ENCODE measurements around the gene SPATS2.
"Not testable (repeated sequence)": the region's sequence is repeated elsewhere in the genome, so short reads cannot be mapped to it uniquely, and the experiment has no call there.

The SPATS2 gene

DNA sequence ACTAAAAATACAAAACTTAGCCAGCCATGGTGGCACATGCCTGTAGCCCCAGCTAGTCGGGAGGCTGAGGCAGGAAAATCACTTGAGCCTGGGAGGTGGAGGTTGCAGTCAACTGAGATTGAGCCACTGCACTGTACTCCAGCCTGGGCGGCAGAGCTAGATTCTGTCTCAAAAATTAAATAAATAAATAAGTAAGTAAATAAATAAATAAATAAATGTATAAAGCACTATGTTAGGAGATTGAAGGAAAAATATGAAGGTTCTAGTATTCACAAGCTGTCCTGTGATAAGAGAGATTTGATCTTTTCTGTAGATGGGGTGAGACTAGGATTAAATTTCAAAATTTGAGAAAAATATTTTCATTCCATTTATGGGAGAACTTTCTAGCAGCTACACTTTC is 14.9 kb upstream of the SPATS2 start:
- no peak for DNase-seq (ENCODE audit: low read depth)

DNA sequence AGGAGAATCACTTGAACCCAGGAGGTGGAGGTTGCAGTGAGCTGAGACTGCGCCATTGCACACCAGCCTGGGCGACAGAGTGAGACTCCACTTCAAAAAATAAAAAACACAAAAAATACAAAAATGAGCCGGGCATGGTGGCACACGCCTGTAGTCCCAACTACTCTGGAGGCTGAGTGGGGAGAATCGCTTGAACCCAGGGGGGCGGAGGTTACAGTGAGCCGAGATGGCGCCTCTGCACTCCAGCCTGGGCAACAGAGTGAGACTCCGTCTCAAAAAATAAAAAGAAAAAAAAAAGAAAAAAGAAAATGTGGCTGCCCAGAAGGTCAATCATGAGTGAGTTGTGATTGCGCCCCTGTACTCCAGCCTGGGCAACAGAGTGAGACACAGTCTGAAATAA is 11.3 kb upstream of the SPATS2 start:
- no peak for DNase-seq (ENCODE audit: low read depth)

DNA sequence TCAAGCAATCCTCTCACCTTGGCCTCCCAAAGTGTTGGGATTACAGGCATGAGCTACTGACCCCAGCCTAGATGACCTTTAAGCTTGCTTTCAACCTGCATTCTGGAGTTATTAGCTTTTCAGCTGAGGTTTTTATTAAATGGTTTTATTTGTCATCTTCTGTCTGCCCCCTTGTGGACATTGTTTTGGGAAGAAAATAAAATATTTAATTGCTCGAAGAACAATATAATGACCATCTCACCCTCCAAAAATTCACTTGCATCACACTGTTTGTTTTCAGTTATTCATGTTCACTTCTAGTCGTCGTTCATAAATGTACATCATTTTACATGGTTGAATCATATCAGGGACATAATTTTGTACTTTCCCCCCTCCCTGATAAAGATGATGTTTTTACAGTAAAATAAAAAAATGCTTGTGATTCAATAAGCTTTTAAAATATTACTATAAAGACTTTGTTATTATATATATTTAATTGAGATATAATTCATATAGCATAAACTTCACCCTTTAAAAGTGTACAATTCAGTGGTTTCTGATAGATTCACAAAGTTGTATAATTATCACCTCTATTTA is 10.1 kb upstream of the SPATS2 start:
- no peak for DNase-seq (ENCODE audit: low read depth)

DNA sequence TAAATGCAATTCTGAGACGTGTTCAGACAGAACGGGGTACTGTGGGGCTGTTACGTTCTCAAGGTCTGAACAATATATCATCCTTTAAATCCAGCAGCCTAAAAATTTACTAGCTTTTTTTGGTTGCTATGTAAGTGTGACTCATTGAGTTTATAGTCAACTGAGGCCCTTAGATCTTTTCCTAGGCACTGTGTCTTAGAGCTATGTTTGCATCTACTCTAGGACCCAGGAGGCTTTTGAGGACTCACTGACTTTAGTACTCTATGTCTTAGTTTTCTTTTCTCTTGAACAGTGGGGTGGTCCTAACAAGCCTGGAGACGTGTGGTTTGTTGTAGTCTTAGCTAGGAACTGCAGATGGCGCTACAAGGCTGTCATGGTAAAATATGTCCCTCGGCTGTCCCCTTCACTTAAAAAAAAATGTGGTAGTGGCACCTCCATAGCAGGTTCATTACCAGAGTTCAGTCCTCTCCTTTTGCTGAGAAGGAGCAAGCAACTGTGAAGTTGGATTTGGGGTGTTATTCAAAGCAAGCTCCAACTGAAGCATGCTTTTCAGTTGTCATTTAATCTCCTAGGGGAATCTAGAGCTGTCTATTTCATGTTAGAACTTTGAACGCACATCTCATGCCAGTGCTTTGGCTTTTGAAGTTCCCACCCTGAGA is 8.7 kb upstream of the SPATS2 start:
- no peak for DNase-seq (ENCODE audit: low read depth)

DNA sequence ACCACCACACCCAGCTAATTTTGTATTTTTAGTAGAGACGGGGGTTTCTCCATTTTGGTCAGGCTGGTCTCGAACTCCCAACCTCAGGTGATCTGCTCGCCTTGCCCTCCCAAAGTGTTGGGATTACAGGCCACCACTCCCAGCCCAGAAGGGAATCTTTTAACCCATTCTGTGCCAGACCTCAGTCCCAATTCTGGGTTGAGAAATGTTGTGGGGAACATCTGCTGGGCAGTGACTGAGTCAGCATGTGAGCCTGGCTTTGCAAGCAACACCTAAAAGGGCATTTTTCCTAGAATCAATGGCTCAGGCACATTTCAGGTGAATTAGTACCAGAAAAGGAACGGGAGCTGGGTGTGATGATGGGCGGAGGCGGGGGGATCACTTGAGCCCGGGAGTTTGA is 7.6 kb upstream of the SPATS2 start:
- DNase-seq (ENCODE audit: low read depth), result no peak

DNA sequence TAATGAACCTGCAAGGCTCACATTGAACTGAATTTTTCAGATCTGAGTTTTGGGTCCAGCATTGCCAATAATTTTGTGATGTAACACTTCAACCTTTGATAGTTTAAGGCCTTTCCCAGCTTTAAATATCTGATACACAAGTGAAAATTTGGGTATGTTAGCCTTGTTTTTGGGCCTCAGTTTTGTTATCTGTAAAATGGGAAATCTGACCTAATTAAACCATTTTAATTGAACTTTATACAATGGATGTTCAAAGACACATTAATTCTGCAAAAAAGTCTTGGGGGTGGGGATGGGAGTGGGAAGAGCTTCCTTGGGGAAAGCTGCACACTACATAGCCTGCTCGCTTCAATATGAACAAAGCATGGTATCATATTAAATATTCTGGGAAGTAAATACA is 5.2 kb upstream of the SPATS2 start:
- no peak for DNase-seq (ENCODE audit: low read depth)

DNA sequence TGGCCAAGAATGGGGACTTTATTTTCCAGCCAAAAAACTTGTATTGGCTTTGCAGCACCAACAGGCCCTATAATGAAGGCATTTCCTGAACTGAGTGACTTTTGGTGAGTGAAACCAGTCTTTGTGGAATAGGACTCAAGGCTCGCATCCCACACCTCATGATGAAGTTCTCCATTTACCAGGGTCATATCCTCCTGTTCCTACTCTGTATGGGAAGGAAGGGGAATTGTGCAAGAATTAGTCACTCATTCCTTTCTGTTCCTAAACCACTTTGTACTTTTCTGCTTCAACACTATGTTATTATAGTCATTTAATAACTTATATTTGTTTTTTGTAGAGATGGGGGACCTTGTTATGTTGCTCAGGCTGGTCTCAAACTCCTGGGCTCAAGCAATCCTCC is 2.3 kb upstream of the SPATS2 start:
- no peak for DNase-seq (ENCODE audit: low read depth)

DNA sequence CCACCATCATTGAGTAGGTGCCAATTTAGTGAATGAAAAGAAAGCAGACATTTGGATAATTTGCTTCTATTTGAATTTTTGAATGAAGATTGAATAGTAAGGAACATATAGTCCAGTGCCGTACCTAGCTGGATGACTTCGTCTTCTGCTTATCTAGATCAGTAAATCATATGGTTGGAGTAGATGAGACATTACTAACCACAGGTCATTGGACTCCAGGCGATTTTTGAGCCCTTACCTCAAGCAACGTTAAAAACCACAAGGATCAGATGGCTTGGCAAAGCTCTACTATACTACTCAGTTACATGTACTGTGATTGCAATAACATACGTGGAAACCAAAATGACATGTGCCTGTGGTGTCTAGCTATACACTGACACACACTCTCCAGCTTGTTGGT is 1.7 kb upstream of the SPATS2 start:
- no peak for DNase-seq (ENCODE audit: low read depth)

DNA sequence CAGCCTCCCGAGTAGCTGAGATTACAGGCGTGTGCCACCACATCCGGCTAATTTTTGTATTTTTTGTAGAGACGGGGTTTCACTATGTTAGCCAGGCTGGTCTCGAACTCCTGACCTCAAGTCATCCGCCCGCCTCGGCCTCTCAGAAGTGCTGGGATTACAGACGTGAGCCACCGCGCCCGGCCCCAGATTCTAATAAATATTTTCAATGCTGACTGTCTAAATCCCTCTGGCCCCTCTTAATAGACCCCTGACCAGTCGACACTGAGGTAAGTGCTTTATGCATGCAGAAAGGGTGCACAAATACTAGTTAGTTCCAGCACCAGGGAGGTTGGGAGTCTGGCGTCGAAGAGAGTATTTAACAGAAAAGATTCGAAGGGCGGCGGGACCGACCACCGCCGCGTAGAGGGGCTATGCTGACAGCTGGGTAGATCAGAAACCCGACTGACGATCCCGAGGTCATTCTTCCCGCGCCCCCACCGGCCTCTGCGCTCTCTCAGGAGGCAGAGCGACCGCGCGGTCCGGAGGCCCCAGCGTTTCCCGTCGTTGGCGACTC is 1.1 kb upstream of the SPATS2 start:
- no peak for DNase-seq (ENCODE audit: low read depth)

DNA sequence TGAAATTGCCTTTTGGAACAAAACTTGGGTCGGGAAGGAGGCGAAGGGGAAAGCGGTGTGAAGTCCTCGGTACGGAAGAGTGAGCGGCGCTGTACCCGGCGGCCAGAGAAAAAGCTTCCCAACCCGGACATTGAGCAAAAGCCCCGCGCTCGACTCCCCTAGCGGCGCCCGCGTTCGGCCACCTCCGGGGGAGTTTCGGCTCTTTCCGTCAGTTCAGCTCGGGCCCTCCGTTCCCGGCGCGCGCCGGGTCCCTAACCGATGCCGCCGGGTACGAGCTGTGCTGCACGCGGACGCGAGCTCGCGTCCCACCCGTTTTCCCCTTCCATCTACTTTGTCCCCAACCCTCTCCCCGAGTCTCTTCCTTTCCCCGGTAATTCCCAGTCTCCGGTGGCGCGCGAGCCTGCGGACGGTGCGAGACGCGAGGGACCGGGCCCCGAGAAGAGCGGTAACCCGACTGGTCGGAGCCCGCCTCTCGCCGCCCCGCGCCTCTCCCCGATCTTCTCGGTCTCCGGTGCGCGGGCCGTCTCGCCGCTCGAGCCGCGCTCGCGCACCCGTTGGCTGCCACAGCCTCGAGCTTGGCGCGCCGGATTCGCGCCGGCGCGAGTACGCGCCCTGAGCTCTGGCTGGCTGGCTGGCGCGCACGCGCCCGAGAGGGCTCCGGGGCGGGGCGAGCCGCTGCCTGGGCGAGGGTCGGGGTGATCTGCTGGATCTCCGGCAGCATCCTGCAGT is 446 bp upstream of the SPATS2 start:
- peak; percentile 76 for DNase-seq (ENCODE audit: low read depth)

DNA sequence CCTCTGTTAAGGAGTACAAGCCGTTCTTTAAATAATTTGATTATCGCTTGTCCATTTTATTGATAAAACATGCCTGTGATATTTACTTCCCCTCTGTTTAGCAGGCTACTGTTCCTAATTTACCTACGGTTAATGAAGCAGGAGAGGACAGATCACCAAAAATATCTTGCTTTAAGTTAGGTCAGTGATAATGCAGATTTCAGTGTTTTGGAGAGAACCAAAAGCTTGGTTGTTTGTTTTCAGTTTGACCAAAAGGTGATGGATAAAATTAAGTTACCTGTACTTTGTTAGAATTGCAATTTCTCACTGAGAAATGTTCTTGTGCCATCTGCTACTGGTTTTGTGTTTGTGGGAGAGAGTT is 958 bp downstream of the SPATS2 start:
- no peak for DNase-seq (ENCODE audit: low read depth)

DNA sequence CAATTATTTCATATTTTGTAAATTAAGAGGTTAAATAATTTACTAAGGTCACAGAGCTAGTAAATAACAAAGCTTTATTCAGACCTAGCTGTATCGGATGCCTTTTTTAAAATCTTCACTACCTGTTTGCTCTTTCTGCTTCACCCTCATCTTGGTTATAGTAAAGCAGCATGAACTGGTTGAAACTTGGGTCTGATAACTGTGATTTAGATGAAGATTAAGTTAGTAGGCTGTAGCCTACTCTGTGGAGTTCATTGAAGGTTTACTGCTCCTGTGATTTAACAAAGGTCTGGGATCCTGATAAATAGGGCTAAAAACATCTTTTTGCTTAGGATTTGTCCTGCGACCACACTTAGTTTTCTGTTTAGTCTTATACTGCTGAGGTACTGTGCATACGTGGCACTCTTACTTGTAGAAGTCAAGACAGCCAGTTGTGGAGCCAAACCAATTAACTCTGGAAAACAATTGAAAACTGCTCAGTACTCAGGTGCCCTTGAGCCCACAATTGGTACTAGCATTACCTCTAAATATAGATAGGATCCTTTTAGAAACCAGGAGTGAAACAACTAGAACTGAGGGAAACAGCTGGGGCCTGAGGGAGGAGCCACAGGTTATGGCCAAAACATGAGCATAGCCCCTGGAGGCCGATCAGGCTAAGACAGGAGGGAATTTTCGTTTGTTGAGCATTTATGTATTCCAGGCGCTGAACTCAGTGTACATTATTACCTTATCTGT is 2.3 kb downstream of the SPATS2 start:
- no peak for DNase-seq (ENCODE audit: low read depth)

DNA sequence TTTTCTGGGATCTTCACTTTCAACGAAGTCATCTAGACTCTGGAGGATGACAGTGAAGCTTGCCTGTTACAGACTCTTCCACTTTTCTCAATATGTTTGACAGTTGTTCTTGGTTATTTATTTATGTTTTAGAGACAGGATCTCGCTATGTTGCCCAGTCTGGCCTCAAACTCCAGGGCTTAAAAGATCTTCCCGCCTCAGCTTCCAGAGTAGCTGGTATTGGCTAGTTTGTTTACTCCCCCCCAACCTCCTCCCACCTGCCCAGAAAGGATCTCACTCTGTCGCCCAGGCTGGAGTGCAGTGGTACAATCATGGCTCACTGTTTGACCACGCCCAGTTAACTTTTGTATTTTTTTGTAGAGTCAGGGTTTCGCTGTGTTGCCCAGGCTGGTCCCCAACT is 3.3 kb downstream of the SPATS2 start:
- DNase-seq (ENCODE audit: low read depth), result no peak

DNA sequence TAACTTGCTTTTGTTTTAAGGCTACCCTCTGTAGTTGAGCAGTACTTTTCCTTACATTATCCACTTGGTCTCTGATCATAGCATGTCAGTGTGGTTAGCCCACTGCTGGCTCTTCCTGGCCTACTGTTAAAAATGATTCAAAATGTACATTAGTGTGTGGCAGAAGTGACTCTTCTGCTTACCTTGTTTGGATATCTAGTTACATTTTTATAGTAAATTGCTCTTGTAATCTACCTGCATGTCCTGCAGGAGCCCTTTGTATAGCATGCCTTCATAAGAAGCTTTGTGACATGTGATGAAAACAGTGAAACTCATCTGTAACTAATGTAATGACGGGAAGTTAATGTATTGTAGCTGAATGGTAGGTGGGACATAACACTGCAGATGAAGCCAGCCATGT is 8.1 kb downstream of the SPATS2 start:
- DNase-seq (ENCODE audit: low read depth), result no peak

DNA sequence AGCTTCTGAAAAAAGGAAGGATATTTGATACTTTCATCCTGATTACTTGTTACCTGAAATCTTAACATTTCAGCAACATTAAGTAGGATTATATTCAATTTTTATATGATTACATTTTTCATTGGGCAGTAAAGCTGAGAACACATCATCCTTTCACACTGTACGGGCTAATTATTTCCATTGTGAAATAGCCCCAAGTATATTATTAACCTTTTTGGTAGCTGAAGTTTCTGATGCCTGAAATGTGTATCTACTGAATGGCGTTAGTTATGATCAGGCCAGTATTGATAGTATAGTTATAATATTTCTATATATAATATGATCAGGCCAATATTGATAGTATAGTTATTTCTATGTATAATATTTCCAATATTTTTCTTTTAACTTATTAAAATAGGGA is 10.1 kb downstream of the SPATS2 start:
- DNase-seq (ENCODE audit: low read depth), result no peak

DNA sequence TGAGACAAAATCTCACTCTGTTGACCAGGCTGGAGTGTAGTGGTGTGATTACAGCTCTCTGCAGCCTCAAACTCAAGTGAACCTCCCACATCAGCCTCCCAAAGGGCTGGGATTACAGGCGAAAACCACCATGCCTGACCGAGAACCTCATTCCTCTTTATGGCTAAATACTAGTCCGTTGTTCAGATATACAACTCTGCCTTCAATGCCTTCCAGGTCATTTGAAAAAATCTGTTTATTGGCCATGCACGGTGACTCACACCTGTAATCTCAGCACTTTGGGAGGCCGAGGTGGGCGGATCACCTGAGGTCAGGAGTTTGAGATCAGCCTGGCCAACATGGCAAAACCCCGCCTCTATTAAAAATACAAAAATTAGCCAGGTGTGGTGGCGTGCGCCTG is 12.9 kb downstream of the SPATS2 start:
- DNase-seq (ENCODE audit: low read depth), result not testable (repeated sequence)

DNA sequence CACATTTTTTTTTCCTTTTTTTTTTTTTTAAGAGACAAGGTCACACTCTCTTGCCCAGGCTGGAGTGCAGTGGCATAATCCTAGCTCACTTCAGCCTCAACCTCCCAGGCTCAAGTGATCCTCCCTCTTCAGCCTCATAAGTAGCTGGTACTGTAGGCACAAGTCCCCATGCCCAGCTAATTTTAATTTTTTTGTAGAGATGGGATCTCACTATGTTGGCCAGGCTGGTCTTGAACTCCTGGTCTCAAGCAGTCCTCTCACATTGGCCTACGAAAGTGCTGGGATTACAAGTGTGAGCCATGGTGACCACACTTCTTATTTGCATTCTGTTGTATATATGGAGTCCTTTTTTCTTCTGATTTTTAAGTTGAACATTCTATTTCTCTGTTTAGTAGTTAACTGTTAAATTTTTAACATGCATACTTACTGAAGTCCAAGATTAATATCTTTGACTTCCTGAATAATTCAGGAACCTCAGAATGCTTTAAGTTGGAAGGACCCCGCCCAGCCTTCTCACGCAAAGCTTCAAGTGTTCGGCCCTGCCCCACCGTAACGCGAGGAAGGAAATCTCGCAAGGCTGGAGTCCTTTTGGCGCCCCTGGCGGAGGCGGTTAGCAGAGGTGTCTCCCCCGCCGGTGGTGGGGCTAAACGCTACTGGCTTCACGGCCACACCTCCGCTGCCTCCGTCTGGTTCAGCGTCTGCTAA is 21.6 kb downstream of the SPATS2 start:
- peak; percentile 50 for DNase-seq (ENCODE audit: low read depth)

DNA sequence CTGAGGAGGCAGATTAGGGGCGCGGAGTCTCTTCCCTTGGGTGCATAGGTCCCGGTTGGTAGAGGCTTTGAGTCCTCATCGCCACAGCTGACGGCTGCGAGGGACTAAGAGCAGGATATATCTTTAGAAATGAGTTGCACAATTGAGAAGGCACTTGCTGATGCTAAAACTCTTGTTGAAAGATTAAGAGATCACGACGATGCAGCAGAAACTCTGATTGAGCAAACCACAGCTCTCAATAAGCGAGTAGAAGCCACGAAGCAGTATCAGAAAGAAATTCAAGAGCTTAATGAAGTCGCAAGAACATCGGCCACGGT is 22.1 kb downstream of the SPATS2 start:
- no peak for DNase-seq (ENCODE audit: low read depth)

DNA sequence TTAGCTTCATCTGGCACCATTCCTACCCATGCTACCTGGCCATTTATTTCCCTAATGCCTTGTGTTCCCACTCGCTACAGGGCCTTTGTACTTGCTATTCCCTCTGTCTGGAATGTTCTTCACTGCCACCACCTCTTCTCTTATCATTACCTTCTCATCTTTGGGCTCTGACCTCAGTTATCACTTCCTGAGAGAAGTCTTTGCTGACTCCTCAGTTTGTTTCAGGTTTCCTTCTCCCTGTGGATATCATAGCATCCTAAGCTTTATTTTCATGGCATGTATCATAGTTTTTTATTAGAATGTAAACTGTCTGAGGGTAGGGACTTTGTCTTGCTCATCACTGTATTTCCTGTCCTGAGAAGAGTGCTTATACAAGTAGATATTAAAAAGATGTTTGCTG is 29.7 kb downstream of the SPATS2 start:
- DNase-seq (ENCODE audit: low read depth), result no peak

DNA sequence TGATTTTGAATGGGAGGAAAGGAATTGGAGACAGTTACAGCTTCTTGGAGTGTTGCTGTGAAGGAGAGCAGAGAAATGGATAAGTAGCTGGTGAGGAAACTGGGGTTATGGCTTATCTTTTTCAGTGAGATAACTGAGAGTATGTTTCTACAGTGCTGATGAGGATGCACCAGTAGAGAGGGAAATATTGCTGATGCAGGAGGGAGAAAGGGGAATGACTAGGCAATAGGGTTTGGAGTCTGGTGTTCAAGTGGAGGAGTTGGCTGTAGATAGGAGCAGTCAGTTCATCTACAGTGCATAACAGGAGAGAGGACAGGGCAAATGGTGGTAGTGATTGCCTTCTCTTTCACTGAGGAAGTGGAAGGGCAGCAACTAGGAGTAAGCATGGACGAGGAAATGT is 33.0 kb downstream of the SPATS2 start:
- DNase-seq (ENCODE audit: low read depth), result no peak

DNA sequence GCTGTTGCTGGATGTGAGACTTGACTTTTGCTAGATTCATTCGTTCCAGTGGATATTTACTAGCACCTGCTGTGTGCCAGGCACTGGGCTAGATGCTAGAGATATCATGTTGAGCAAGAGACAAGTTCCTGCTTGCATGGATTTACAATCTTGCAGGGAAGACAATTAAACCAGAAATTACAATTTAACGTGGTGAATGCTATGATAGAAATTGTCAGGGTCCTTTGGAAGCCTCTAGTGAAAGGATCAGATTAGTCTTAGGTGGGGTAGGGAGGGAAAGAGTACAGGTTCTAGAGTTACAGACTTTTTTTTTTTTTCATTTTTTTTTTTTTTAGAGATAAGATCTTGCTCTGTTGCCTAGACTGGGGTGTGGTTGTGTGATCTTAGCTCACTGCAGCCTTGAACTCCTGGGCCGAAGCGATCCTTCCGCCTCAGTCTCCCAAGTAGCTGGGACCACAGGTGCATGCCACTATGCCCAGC is 36.7 kb downstream of the SPATS2 start:
- DNase-seq (ENCODE audit: low read depth), result no peak

DNA sequence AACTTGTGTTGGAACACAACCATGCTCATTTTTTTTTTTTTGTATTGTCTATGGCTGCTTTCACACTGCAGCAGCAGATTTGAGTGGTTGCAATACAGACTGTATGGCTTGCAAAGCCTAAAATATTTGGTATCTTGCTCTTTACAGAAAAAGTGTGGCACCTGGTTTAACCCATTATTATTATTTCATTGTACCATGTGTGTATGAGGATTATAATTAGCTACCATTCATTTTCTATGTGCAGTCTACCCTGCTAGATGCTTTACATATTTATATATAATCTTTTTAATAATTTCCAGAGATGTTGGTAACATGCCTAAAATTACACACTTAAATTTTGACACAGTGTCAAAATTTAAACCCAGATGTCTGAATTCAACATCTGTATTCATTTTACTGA is 37.7 kb downstream of the SPATS2 start:
- DNase-seq (ENCODE audit: low read depth), result no peak

All from activated T-helper 9 cell treated with anti-CD3 and anti-CD28 coated beads, Interleukin-2, amount 50 U/mL, for 16 hours (primary cell).